Suprapubic skin (tissue), 4 donors: ENCODE data around the gene POMGNT2. TPM values are rescaled to one million over a fixed set of nuclear protein-coding genes. Genes with fewer than 3 reads are reported as not detected.

ENCODE experiments used
- DNase-seq, 2 donors: peaks; one replicate each; pipeline ENCODE4 v3.0.0-alpha.2; 2019; ENCODE audit warnings: low spot score in 2 of 2
- H3K27ac ChIP-seq: fragments of 200-600 bp; sonication (generic); one replicate; pipeline ENCODE4 v1.5.1; 2019
- H3K27me3 ChIP-seq: fragments of 200-600 bp; sonication (generic); one replicate; pipeline ENCODE4 v1.5.1; 2019
- H3K36me3 ChIP-seq: fragments of 200-600 bp; sonication (generic); one replicate; pipeline ENCODE4 v1.5.1; 2019
- H3K4me1 ChIP-seq: fragments of 200-600 bp; sonication (generic); one replicate; pipeline ENCODE4 v1.5.1; 2019
- H3K4me3 ChIP-seq: fragments of 200-600 bp; sonication (generic); one replicate; pipeline ENCODE4 v1.5.1; 2019; ENCODE audit warnings: mild to moderate bottlenecking
- H3K9me3 ChIP-seq: fragments of 200-600 bp; sonication (generic); one replicate; pipeline ENCODE4 v1.5.1; 2019
- CTCF ChIP-seq, 2 donors: fragments of 200-600 bp in 1 of 2; fragments of 450-650 bp in 1 of 2; sonication (generic) in 1 of 2; IDR thresholded peaks; one replicate each; pipeline ENCODE4 v1.5.1; 2016 to 2019; ENCODE audit warnings: antibody characterized with exemption in 2 of 2, mild to moderate bottlenecking in 1 of 2, moderate library complexity in 1 of 2
- EP300 ChIP-seq: sonication (generic); formaldehyde crosslinking; IDR thresholded peaks from one replicate; pipeline ENCODE4 v1.6.1; 2017; ENCODE audit warnings: antibody characterized with exemption
- POLR2A ChIP-seq, 2 donors: fragments of 450-650 bp; IDR thresholded peaks; one replicate each; pipeline ENCODE4 v1.6.1; 2017; ENCODE audit warnings: antibody characterized with exemption in 2 of 2, mild to moderate bottlenecking in 2 of 2, moderate library complexity in 2 of 2
- POLR2AphosphoS5 ChIP-seq, 3 donors: sonication (generic); formaldehyde crosslinking; IDR thresholded peaks; one replicate each; pipeline ENCODE4 v1.6.1; 2017; ENCODE audit warnings: antibody characterized with exemption in 3 of 3
- WGBS: methylation state at CpG from one replicate; pipeline ENCODE4 v1.1.5; 2018; 5-methylcytosine and 5-hydroxymethylcytosine counted together
- total RNA-seq, 4 donors: library from RNA; depleted of rRNA; stranded (reverse); fragments of >200 nt; gene quantifications; one replicate each; pipeline ENCODE4 v1.1.0, GENCODE V29; 2016

POMGNT2 gene
- total RNA-seq, 4 donors from 2014 or later: 15.8 to 29.9 (median 24.1) TPM

GRCh38 chr3:43041517-43041916 lies 64.4 kb downstream of the POMGNT2 start:
- Histone ChIP-seq H3K27ac (no peak overlapping the region), H3K27me3 (no peaks in the 10 kb centered on the region), H3K4me3 (no peak overlapping the region), H3K9me3 (peaks cover 6% of the 10 kb centered on the region), H3K36me3 (no peaks in the 10 kb centered on the region), H3K4me1 (no peaks in the 10 kb centered on the region)
- no peak for DNase-seq
- 94% methylated on average over 2 of the region's 2 CpGs for WGBS
- TF ChIP-seq EP300: no peak
- no peak for TF ChIP-seq POLR2AphosphoS5 (IDR thresholded peaks at IDR 0.05)
- TF ChIP-seq CTCF (IDR thresholded peaks at IDR 0.05): no peak
- no peak for TF ChIP-seq POLR2A (IDR thresholded peaks at IDR 0.05)

- Histone ChIP-seq H3K4me3 (no peak overlapping the region), H3K27ac (no peak overlapping the region), H3K4me1 (no peaks in the 10 kb centered on the region), H3K9me3 (no peaks in the 10 kb centered on the region), H3K27me3 (no peaks in the 10 kb centered on the region), H3K36me3 (no peaks in the 10 kb centered on the region)
- WGBS: 86% methylated on average over 7 of the region's 7 CpGs
- no peak for TF ChIP-seq EP300
- TF ChIP-seq CTCF (IDR thresholded peaks at IDR 0.05): no peak
- TF ChIP-seq POLR2AphosphoS5 (IDR thresholded peaks at IDR 0.05): no peak
- TF ChIP-seq POLR2A (IDR thresholded peaks at IDR 0.05): no peak
- DNase-seq: no peak
These were observed 67.9 kb downstream of the POMGNT2 start for GRCh38 chr3:43038010-43038409.

- Histone ChIP-seq H3K4me1 (no peaks in the 10 kb centered on the region), H3K27ac (no peak overlapping the region), H3K36me3 (no peaks in the 10 kb centered on the region), H3K27me3 (no peaks in the 10 kb centered on the region), H3K4me3 (no peak overlapping the region), H3K9me3 (no peaks in the 10 kb centered on the region)
- peak in 1 of 2 donors; percentile 37 for DNase-seq
- TF ChIP-seq POLR2AphosphoS5 (IDR thresholded peaks at IDR 0.05): no peak
- no peak for TF ChIP-seq EP300
- TF ChIP-seq POLR2A (IDR thresholded peaks at IDR 0.05): no peak
- no peak for TF ChIP-seq CTCF (IDR thresholded peaks at IDR 0.05)
- 82% methylated on average over 9 of the region's 9 CpGs for WGBS
These were observed 69.1 kb downstream of the POMGNT2 start for GRCh38 chr3:43036621-43037423.

GRCh38 chr3:43035801-43036365 lies 70.0 kb downstream of the POMGNT2 start:
- no peaks in the 10 kb centered on the region for H3K27me3 ChIP-seq
- WGBS: 87% methylated on average over 3 of the region's 5 CpGs
- H3K4me3 ChIP-seq: no peak overlapping the region
- DNase-seq: peak in 1 of 2 donors; percentile 45
- H3K27ac ChIP-seq: no peak overlapping the region
- TF ChIP-seq POLR2A (IDR thresholded peaks at IDR 0.05): no peak
- no peak for TF ChIP-seq EP300
- no peak for TF ChIP-seq POLR2AphosphoS5 (IDR thresholded peaks at IDR 0.05)
- TF ChIP-seq CTCF (IDR thresholded peaks at IDR 0.05): no peak
- H3K9me3 ChIP-seq: no peaks in the 10 kb centered on the region
- H3K4me1 ChIP-seq: peaks cover 5% of the 10 kb centered on the region
- H3K36me3 ChIP-seq: no peaks in the 10 kb centered on the region

GRCh38 chr3:43034911-43035310 lies 71.0 kb downstream of the POMGNT2 start:
- Histone ChIP-seq H3K9me3 (no peaks in the 10 kb centered on the region), H3K27me3 (no peaks in the 10 kb centered on the region), H3K27ac (no peak overlapping the region), H3K4me3 (no peak overlapping the region), H3K4me1 (peaks cover 5% of the 10 kb centered on the region), H3K36me3 (no peaks in the 10 kb centered on the region)
- TF ChIP-seq POLR2A (IDR thresholded peaks at IDR 0.05) (no peak), POLR2AphosphoS5 (IDR thresholded peaks at IDR 0.05) (no peak), CTCF (IDR thresholded peaks at IDR 0.05) (no peak), EP300 (no peak)
- DNase-seq: peak in 1 of 2 donors; percentile 41
- WGBS: 94% methylated on average over 4 of the region's 4 CpGs
